NCI-H1105 treated with DMSO at 0.1 percent for 48 hours (cell line): ENCODE measurements around the gene ST3GAL4.

ENCODE experiments used
- DNase-seq: peaks from one replicate; lab custom pipeline; 2025; lab: John Stamatoyannopoulos, UW

Gene ST3GAL4

GRCh38 chr11:126408901-126409619 is 53.6 kb downstream of the ST3GAL4 start:
- no peak for DNase-seq

GRCh38 chr11:126409620-126409985 is 54.1 kb downstream of the ST3GAL4 start:
- DNase-seq, result no peak

- DNase-seq, result no peak
Measured at GRCh38 chr11:126410649-126411048, 55.2 kb downstream of the ST3GAL4 start.

- DNase-seq, result no peak
Measured at GRCh38 chr11:126411971-126412381, 56.5 kb downstream of the ST3GAL4 start.

- DNase-seq, result no peak
Measured at GRCh38 chr11:126413426-126413825, 57.9 kb downstream of the ST3GAL4 start.

GRCh38 chr11:126413843-126414405 is 58.4 kb downstream of the ST3GAL4 start:
- DNase-seq, result no peak

GRCh38 chr11:126414615-126415014 is 59.1 kb downstream of the ST3GAL4 start:
- no peak for DNase-seq

GRCh38 chr11:126415128-126415527 is 59.6 kb downstream of the ST3GAL4 start:
- DNase-seq, result no peak

- no peak for DNase-seq
Measured at GRCh38 chr11:126415669-126416420, 60.4 kb downstream of the ST3GAL4 start.

GRCh38 chr11:126416542-126417090 is 61.1 kb downstream of the ST3GAL4 start:
- DNase-seq, result peak; percentile 92

- DNase-seq, result peak; percentile 5
Measured at GRCh38 chr11:126417091-126417862, 61.8 kb downstream of the ST3GAL4 start.

GRCh38 chr11:126418887-126419286 is 63.4 kb downstream of the ST3GAL4 start:
- no peak for DNase-seq

- no peak for DNase-seq
Measured at GRCh38 chr11:126419801-126420697, 64.6 kb downstream of the ST3GAL4 start.

- DNase-seq, result no peak
Measured at GRCh38 chr11:126420698-126421256, 65.3 kb downstream of the ST3GAL4 start.

GRCh38 chr11:126421271-126421671 is 65.8 kb downstream of the ST3GAL4 start:
- no peak for DNase-seq

- DNase-seq, result no peak
Measured at GRCh38 chr11:126422446-126422845, 67.0 kb downstream of the ST3GAL4 start.

GRCh38 chr11:126423154-126423553 is 67.7 kb downstream of the ST3GAL4 start:
- no peak for DNase-seq

- no peak for DNase-seq
Measured at GRCh38 chr11:126423743-126424142, 68.3 kb downstream of the ST3GAL4 start.

- no peak for DNase-seq
Measured at GRCh38 chr11:126424471-126425039, 69.1 kb downstream of the ST3GAL4 start.

- no peak for DNase-seq
Measured at GRCh38 chr11:126426106-126426505, 70.6 kb downstream of the ST3GAL4 start.
